Skeletal muscle tissue (tissue), 4 donors: ENCODE data around the gene LACTB. TPM values are rescaled to one million over a fixed set of nuclear protein-coding genes. Genes with fewer than 3 reads are reported as not detected.

ENCODE experiments used
- H3K27ac ChIP-seq: one replicate; pipeline ENCODE4 v1.7.0; 2013; ENCODE audit warnings: mild to moderate bottlenecking, low read depth, low read length, inconsistent platforms
- H3K27me3 ChIP-seq, 3 donors: one replicate each; pipeline ENCODE4 v1.7.0; 2013; ENCODE audit warnings: low read length in 3 of 3; ENCODE audit not compliant: control insufficient read depth in 3 of 3, insufficient read depth in 3 of 3
- H3K36me3 ChIP-seq, 3 donors: one replicate each; pipeline ENCODE4 v1.7.0; 2013; ENCODE audit warnings: low read length in 3 of 3; ENCODE audit not compliant: control insufficient read depth in 3 of 3, insufficient read depth in 3 of 3
- H3K4me1 ChIP-seq, 3 donors: one replicate each; pipeline ENCODE4 v1.7.0; 2013; ENCODE audit warnings: low read length in 3 of 3, mild to moderate bottlenecking in 3 of 3; ENCODE audit not compliant: control insufficient read depth in 3 of 3, insufficient read depth in 3 of 3
- H3K4me3 ChIP-seq, 3 donors: one replicate each; pipeline ENCODE4 v1.7.0; 2013; ENCODE audit warnings: low read length in 3 of 3
- H3K9ac ChIP-seq, 3 donors: one replicate each; pipeline ENCODE4 v1.7.0; 2013; ENCODE audit warnings: low read length in 3 of 3, mild to moderate bottlenecking in 3 of 3, moderate library complexity in 2 of 3, low read depth in 1 of 3
- H3K9me3 ChIP-seq, 3 donors: one replicate each; pipeline ENCODE4 v1.7.0; 2013; ENCODE audit warnings: low read length in 3 of 3; ENCODE audit not compliant: control insufficient read depth in 3 of 3
- total RNA-seq: library from RNA; depleted of rRNA; stranded (reverse); fragments of >200 nt; gene quantifications from one replicate; pipeline ENCODE4 v1.2.3, GENCODE V29; 2014
- donor health status: Osteomylitis.

LACTB gene
- total RNA-seq, 1 donor from 2014 or later = 5.2 TPM

DNA sequence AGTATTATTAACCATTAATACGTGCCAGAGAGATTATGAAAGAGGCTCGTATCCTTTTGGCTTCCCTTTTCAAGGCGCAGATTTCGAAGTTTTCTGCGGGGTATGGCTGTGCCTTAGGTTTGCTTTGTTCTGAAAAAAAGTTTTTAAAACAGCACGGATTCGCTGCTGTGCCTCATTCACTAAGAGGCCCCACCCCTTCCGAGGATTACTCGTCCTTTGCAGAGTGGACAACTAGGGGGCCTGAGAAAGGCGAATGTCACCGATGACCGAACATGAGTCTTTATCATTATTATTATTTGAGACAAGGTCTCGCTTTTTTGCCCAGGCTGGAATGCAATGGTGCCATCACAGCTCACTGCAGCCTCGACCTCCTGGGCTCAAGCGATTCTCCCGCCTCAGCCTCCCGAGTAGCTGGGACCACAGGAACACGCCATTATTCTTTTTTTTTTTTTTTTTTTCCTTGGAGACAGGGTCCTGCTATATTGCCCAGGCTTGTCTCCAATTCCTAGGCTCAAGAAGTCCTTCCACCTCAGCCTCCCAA, 36.3 kb downstream of the LACTB start:
- peaks cover 3 to 12% (median 6%) of the 10 kb centered on the region in 3 donors for H3K4me1 ChIP-seq
- peak overlapping the region; percentile 82 to 97 (median 82) for H3K4me3 ChIP-seq
- H3K27me3 ChIP-seq = no peaks in the 10 kb centered on the region

DNA sequence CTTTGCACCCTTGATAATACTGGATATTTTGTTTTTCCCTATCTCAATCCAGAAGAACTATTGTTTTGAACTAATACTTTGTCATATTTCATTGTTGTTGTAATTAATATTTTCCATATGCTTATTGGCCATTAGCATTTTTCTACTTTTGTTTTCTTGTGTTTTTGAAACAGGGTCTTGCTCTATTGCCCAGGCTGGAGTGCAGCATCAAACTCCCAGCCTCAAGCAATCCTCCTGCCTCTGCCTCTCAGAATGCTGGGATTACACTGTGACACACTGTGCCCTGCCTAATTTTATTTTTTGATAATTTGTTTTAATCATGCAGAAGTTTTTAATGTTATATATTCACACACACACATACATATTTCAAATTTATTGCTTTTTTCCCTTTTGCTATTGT, 39.0 kb downstream of the LACTB start:
- Histone ChIP-seq H3K36me3 (no peaks in the 10 kb centered on the region), H3K4me1 (peaks cover under 1 to 6% (median 3%) of the 10 kb centered on the region in 3 donors)

More for the DNA sequence above, 36.3 kb downstream of the LACTB start:
- Histone ChIP-seq H3K27ac (peak overlapping the region; percentile 97), H3K9ac (peak overlapping the region; percentile 94 to 97 (median 97)), H3K36me3 (peaks cover 0 to 11% (median 4%) of the 10 kb centered on the region in 3 donors), H3K9me3 (no peaks in the 10 kb centered on the region)

DNA sequence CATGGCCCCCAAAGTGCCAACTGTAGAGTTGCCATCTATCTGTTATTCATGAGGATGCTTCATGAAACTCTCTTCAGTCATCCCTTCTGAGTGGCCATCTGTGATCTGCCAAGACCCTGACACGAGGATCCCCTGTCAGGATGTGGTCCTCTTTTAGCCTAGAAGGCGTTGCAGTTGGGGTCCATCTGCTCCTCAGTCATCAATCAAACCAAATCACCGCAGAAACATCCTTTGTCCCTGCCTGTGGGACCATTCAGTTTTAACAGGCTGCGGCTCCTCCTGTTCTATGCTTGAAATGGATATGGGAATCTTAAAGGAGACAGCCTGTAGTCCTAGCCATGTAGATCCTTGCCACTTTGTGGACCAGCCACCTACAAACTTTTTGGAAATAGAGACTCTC, 41.6 kb downstream of the LACTB start:
- Histone ChIP-seq H3K9ac (no peak overlapping the region), H3K4me3 (no peak overlapping the region), H3K27ac (no peak overlapping the region), H3K27me3 (no peaks in the 10 kb centered on the region), H3K36me3 (no peaks in the 10 kb centered on the region), H3K9me3 (no peaks in the 10 kb centered on the region), H3K4me1 (peaks cover 0 to 6% (median 0%) of the 10 kb centered on the region in 3 donors)

More for the DNA sequence above, 39.0 kb downstream of the LACTB start:
- H3K4me3 ChIP-seq = no peak overlapping the region
- H3K27me3 ChIP-seq = no peaks in the 10 kb centered on the region
- H3K27ac ChIP-seq = no peak overlapping the region
- no peak overlapping the region for H3K9ac ChIP-seq
- H3K9me3 ChIP-seq = no peaks in the 10 kb centered on the region

DNA sequence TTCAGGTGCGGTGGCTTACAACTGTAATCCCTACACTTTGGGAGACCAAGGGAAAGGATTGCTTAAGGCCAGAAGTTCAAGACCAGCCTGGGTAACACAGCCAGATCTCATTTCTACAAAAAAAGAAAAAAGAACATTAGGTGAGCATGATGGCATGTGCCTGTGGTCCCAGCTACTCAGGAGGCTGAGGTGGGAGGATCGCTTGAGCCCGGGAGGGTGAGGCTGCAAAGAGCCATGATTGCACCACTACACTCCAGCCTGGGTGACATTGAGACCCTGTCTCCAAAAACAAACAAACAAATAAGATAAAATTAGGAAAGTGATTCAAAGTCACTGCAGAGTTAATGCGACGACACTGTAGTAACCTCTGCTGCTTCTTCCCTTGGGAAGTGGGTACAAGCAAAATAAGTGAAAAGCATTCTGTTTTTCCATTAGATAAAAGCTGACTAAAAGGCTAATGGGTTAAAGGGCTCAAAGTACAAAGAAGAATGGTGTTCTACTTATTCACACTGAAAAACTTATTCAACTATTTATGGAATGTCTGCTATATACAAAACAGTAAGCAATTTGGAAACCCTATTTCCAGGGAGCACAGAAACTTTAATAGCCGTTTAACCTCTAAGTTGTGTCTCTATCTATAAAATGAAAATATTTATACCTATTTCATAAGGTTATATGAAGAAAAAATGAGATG, 43.7 kb downstream of the LACTB start:
- H3K9me3 ChIP-seq = no peaks in the 10 kb centered on the region
- no peak overlapping the region for H3K9ac ChIP-seq
- no peaks in the 10 kb centered on the region for H3K27me3 ChIP-seq
- no peak overlapping the region for H3K4me3 ChIP-seq
- H3K4me1 ChIP-seq = peaks cover 10 to 18% (median 10%) of the 10 kb centered on the region in 3 donors
- H3K36me3 ChIP-seq = no peaks in the 10 kb centered on the region
- no peak overlapping the region for H3K27ac ChIP-seq

DNA sequence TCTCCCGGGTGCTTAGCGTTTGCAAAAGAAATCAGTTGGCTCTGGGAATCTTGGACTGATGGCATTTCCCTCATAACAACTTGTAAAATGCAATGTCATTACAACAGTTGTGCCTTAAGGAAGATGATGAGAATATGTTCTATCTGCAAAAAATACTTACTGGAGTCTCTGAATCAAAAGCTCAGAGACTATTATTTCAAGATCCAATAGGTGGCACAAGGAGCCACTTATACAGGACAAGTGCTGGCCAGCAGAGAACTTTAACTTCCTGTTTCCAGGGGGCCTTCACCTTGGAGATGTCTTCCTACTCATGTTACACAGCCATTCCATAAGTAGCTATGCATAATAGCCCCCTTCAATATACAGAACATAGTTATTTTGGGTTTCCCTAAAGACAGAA, 44.6 kb downstream of the LACTB start:
- H3K27me3 ChIP-seq = no peaks in the 10 kb centered on the region
- no peak overlapping the region for H3K4me3 ChIP-seq
- no peak overlapping the region for H3K27ac ChIP-seq
- no peak overlapping the region for H3K9ac ChIP-seq
- H3K9me3 ChIP-seq = no peaks in the 10 kb centered on the region
- H3K36me3 ChIP-seq = no peaks in the 10 kb centered on the region
- peaks cover 11 to 19% (median 12%) of the 10 kb centered on the region in 3 donors for H3K4me1 ChIP-seq

DNA sequence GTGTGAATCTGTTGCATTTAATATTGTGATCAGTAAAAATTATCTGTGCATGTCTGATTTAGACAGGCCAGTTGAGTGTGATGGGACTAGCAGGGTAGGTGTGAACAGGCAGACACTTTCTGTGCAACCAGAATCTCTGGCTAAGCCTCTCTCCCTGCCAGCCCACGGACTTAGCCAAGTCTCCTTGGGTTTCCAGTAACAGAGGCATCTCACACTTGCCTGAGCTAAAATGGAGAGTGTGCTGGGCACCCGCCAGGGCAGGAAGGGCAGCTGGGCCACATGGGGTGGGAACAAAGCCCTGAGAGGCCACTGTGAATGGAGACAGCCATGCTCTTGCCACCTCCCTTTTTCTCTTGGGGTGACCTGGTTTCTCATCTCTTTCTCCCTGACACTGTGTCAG, 48.1 kb downstream of the LACTB start:
- Histone ChIP-seq H3K27ac (no peak overlapping the region), H3K4me3 (peak overlapping the region in 1 of 3 donors; percentile 9), H3K9me3 (no peaks in the 10 kb centered on the region), H3K9ac (no peak overlapping the region), H3K36me3 (no peaks in the 10 kb centered on the region), H3K27me3 (no peaks in the 10 kb centered on the region), H3K4me1 (peaks cover 23 to 32% (median 24%) of the 10 kb centered on the region in 3 donors)

DNA sequence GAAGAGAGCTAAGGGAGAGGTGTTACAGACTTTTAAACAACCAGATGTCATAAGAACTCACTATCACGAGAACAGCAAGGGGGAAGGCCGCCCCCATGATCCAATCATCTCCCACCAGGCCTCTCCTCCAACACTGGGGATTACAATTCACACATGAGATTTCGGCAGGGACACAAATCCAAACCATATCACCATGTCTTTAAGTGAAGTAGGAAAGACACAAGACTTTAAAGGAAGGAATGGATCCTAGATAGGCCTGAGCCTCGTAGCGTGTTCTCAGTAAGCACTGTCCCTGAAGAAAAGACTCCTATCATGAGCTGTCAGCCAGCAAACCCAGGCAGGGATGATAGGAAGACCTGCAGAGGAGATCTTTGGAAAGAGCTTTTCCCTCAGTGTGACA, 50.7 kb downstream of the LACTB start:
- no peak overlapping the region for H3K27ac ChIP-seq

DNA sequence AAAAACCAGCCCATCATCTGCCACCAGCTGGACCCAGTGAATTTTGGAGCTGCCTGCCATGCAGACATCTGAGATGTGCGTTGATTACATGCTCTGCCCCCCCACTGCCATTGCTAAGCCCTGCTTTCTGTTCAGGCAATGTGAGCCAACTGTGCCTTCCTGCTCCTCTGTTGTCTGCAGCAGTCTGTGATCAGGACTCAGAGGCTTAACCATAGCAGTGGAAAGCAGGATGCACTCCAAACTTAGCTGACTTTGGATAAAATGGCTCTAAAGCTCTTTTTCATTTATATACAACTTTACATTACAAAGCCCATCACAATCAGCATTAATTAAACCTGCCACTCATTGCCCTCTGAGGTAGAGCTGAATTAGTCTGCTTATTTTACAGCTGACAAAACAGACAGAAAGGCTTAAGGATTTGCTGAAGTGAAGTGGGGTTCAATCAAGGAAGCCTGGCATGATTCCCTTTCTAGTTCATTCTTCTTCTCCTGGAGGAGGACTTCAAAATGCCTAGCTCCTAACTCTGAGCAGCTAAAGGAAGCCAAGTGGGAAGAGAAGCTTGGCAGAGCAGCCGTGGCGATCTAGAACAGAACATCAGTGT, 51.3 kb downstream of the LACTB start:
- Histone ChIP-seq H3K4me1 (peaks cover 23 to 31% (median 24%) of the 10 kb centered on the region in 3 donors), H3K27ac (no peak overlapping the region), H3K9ac (peak overlapping the region in 1 of 3 donors; percentile 45), H3K9me3 (no peaks in the 10 kb centered on the region), H3K27me3 (peaks cover 0 to under 1% (median 0%) of the 10 kb centered on the region in 3 donors), H3K4me3 (no peak overlapping the region), H3K36me3 (no peaks in the 10 kb centered on the region)

More for the DNA sequence above, 50.7 kb downstream of the LACTB start:
- Histone ChIP-seq H3K9me3 (no peaks in the 10 kb centered on the region), H3K36me3 (no peaks in the 10 kb centered on the region), H3K9ac (peak overlapping the region in 1 of 3 donors; percentile 45), H3K4me1 (peaks cover 23 to 32% (median 24%) of the 10 kb centered on the region in 3 donors), H3K4me3 (no peak overlapping the region), H3K27me3 (no peaks in the 10 kb centered on the region)

DNA sequence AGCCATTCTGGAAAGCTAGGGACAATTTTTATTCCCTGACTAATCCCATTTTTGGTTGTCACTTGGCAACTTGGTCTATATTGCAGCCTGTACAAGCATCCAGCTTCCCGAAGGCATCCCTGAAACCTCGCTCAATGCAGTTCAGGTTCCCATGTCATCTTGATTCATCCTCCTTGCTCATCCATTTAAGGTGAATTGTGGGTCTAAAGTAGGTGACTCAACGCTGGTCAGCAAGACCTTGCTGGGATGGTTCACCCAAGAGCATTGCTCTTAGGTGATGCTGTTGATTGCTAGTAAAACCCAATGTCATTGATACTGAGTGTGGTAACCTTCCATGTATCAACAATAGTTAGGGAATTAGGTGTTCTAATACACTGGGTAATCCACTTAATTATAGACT, 54.6 kb downstream of the LACTB start:
- H3K4me3 ChIP-seq = no peak overlapping the region
- no peaks in the 10 kb centered on the region for H3K36me3 ChIP-seq
- H3K27me3 ChIP-seq = peaks cover 0 to 2% (median 0%) of the 10 kb centered on the region in 3 donors
- H3K27ac ChIP-seq = no peak overlapping the region
- H3K4me1 ChIP-seq = peaks cover 12 to 13% (median 13%) of the 10 kb centered on the region in 3 donors
- H3K9ac ChIP-seq = no peak overlapping the region
- no peaks in the 10 kb centered on the region for H3K9me3 ChIP-seq

DNA sequence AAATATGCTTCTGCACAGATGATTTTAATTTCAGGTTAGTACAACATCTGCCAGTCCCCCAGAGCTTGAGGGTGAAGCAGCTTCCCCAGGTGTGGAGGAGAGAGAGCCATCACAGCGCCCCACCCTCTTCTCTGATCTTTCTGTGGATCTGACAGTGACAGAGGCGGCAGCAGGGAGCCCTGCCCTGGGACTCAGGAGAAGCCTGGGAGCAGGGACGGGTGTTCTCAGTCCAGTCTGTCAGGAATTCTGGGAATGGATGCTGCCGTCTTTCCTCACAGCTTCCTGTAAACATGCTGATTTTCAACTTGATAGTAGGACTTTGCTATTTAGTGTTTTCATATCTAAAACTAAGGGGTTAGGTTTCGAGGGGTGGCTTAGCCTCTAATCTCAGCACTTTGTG, 56.4 kb downstream of the LACTB start:
- Histone ChIP-seq H3K36me3 (no peaks in the 10 kb centered on the region), H3K27ac (no peak overlapping the region), H3K4me1 (peaks cover 4 to 5% (median 5%) of the 10 kb centered on the region in 3 donors), H3K4me3 (no peak overlapping the region), H3K27me3 (peaks cover 0 to 2% (median 0%) of the 10 kb centered on the region in 3 donors), H3K9ac (no peak overlapping the region), H3K9me3 (no peaks in the 10 kb centered on the region)
